ENCODE data around the gene SYNE2.
"Not testable (repeated sequence)": the region's sequence is repeated elsewhere in the genome, so short reads cannot be mapped to it uniquely, and the experiment has no call there.

Gene SYNE2

DNA sequence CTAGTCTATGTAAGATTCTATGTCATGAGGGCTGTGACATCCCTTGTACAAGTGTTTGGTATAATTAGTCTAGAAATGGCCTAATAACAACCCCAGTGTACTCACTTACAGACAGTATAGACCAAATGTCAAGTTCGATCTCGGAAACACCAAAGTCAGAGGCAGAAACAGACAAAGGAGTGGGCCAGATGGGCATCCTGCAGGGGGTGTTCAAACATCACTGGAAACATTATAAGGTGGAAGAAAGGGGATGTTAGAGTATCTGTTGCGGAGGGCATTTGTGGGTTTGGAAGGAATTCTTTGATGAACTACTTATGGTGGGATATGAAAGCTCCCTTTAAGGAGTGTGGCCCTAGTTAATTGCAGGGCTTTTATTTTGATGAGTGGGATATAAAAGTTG is 306.8 kb downstream of the SYNE2 start:
- Histone ChIP-seq H3K9ac (no peak overlapping the region), H3K79me2 (no peaks in the 10 kb centered on the region), H3K36me3 (ENCODE audit: control insufficient read depth, insufficient read depth, low read length) (no peaks in the 10 kb centered on the region), H2AFZ (no peak overlapping the region), H3K9me3 (ENCODE audit: control insufficient read depth, low read length) (no peaks in the 10 kb centered on the region), H3K27me3 (ENCODE audit: control insufficient read depth, insufficient read depth, low read length) (no peaks in the 10 kb centered on the region), H3K4me1 (no peaks in the 10 kb centered on the region), H3K27ac (no peak overlapping the region), H3K4me2 (ENCODE audit: low read length) (no peak overlapping the region), H3K4me3 (ENCODE audit: low read depth, low read length) (no peak overlapping the region)
- TF ChIP-seq, protein P1, sequence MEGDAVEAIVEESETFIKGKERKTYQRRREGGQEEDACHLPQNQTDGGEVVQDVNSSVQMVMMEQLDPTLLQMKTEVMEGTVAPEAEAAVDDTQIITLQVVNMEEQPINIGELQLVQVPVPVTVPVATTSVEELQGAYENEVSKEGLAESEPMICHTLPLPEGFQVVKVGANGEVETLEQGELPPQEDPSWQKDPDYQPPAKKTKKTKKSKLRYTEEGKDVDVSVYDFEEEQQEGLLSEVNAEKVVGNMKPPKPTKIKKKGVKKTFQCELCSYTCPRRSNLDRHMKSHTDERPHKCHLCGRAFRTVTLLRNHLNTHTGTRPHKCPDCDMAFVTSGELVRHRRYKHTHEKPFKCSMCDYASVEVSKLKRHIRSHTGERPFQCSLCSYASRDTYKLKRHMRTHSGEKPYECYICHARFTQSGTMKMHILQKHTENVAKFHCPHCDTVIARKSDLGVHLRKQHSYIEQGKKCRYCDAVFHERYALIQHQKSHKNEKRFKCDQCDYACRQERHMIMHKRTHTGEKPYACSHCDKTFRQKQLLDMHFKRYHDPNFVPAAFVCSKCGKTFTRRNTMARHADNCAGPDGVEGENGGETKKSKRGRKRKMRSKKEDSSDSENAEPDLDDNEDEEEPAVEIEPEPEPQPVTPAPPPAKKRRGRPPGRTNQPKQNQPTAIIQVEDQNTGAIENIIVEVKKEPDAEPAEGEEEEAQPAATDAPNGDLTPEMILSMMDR (IDR thresholded peaks at IDR 0.05): no peak

DNA sequence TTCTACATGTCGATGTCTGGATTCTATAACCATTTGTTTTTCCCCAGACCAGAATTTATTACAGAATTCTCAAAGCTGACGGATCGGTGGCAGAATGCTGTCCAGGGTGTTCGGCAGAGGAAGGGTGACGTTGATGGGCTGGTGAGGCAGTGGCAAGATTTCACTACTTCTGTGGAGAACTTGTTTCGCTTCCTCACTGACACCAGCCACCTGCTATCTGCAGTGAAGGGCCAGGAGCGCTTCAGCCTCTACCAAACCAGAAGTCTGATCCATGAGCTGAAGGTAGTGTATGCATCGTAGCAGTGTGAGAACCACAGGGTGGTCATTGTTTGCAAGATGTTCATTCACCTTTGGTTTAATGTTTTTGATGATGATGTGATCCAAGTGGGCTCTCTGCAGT is 317.4 kb downstream of the SYNE2 start:
- Histone ChIP-seq H3K4me3 (ENCODE audit: low read depth, low read length) (no peak overlapping the region), H3K9ac (no peak overlapping the region), H3K27me3 (ENCODE audit: control insufficient read depth, insufficient read depth, low read length) (no peaks in the 10 kb centered on the region), H3K36me3 (ENCODE audit: control insufficient read depth, insufficient read depth, low read length) (no peaks in the 10 kb centered on the region), H3K9me3 (ENCODE audit: control insufficient read depth, low read length) (no peaks in the 10 kb centered on the region), H3K79me2 (no peaks in the 10 kb centered on the region), H3K4me2 (ENCODE audit: low read length) (no peak overlapping the region), H2AFZ (no peak overlapping the region), H3K27ac (no peak overlapping the region), H3K4me1 (no peaks in the 10 kb centered on the region)
- TF ChIP-seq, protein P1 (IDR thresholded peaks at IDR 0.05): no peak

DNA sequence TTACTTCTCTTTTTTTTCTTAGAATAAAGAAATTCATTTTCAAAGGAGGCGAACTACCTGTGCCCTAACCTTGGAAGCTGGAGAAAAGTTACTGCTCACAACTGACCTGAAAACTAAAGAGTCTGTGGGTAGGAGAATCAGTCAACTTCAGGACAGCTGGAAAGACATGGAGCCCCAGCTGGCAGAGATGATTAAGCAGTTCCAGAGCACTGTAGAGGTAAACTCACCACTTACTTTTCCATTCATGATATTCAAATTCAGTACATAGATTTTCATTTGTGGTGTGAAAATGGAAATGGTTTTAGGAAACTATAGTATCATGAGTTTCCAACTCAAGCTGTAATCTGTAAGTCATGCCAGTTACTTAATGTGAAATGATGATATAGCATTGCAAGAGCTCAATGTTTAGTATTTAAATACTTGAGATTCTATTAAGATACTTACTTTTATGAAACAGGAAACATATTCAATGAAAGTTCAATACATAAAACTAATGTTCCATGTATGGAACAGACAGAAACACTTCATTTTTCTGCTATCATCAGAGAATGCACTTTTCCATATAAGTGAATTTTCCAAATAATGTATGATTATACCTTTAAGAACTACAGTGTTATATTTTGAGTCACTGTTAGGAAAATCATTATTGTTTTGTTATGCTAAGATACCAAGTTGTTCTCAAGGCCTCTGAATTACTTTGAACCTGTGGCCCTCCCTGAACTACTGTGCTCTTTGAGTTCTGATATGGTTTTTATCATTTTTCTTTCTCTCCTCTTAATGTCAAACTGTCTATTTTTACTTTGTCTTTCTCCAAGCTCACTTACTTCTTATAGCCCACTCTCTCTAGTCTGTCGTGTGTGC is 322.3 kb downstream of the SYNE2 start:
- Histone ChIP-seq H3K27ac (no peak overlapping the region), H3K79me2 (no peaks in the 10 kb centered on the region), H3K36me3 (ENCODE audit: control insufficient read depth, insufficient read depth, low read length) (no peaks in the 10 kb centered on the region), H3K4me1 (no peaks in the 10 kb centered on the region), H3K27me3 (ENCODE audit: control insufficient read depth, insufficient read depth, low read length) (no peaks in the 10 kb centered on the region), H2AFZ (no peak overlapping the region), H3K9me3 (ENCODE audit: control insufficient read depth, low read length) (no peaks in the 10 kb centered on the region), H3K4me3 (ENCODE audit: low read depth, low read length) (no peak overlapping the region), H3K4me2 (ENCODE audit: low read length) (no peak overlapping the region), H3K9ac (no peak overlapping the region)
- TF ChIP-seq, protein P1 (IDR thresholded peaks at IDR 0.05): no peak

DNA sequence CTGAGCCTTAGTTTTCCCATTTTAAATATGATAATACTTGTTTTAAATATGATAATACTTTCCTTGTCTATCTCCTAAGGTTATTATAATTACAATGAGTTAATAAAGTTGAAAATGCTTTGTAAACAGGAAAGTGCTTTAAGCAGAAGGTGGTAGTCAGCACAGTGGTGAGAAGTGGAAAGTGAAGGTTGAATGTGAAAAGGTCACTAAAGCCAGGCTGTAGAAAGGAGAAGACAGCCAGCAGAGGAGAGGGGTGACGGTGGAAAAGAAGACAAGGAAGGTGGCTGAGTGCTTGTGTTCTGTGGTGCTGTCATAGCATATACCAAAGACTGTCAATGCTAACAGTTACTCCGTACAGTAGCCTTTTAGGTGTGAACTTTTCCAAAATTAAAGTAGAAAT is 323.5 kb downstream of the SYNE2 start:
- no peaks in the 10 kb centered on the region for H3K79me2 ChIP-seq
- H3K36me3 ChIP-seq (ENCODE audit: control insufficient read depth, insufficient read depth, low read length): no peaks in the 10 kb centered on the region
- no peak overlapping the region for H3K9ac ChIP-seq
- no peaks in the 10 kb centered on the region for H3K4me1 ChIP-seq
- no peaks in the 10 kb centered on the region for H3K9me3 ChIP-seq (ENCODE audit: control insufficient read depth, low read length)
- H3K4me3 ChIP-seq (ENCODE audit: low read depth, low read length): no peak overlapping the region
- TF ChIP-seq, protein P1 (IDR thresholded peaks at IDR 0.05): no peak
- no peaks in the 10 kb centered on the region for H3K27me3 ChIP-seq (ENCODE audit: control insufficient read depth, insufficient read depth, low read length)
- no peak overlapping the region for H3K27ac ChIP-seq
- H3K4me2 ChIP-seq (ENCODE audit: low read length): no peak overlapping the region
- no peak overlapping the region for H2AFZ ChIP-seq

DNA sequence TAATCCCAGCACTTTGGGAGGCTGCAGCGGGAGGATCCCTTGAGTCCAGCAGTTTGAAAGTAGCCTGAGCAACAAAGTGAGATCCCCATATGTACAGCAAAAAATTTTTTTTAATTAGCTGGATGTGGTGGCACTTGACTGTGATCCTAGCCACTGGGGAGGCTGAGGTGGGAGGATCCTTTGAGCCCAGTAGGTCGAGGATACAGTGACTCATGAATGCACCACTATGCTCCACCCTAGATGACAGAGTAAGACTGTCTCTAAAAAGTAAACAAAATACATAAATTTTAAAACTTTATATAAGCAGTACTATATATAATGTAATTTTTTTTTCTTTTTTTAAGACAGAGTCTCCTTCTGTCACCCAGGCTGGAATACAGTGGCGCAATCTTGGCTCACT is 326.0 kb downstream of the SYNE2 start:
- Histone ChIP-seq H3K27ac (no peak overlapping the region), H3K4me3 (ENCODE audit: low read depth, low read length) (no peak overlapping the region), H2AFZ (no peak overlapping the region), H3K9ac (no peak overlapping the region), H3K9me3 (ENCODE audit: control insufficient read depth, low read length) (no peaks in the 10 kb centered on the region), H3K36me3 (ENCODE audit: control insufficient read depth, insufficient read depth, low read length) (no peaks in the 10 kb centered on the region), H3K27me3 (ENCODE audit: control insufficient read depth, insufficient read depth, low read length) (no peaks in the 10 kb centered on the region), H3K4me1 (no peaks in the 10 kb centered on the region), H3K79me2 (no peaks in the 10 kb centered on the region), H3K4me2 (ENCODE audit: low read length) (no peak overlapping the region)
- TF ChIP-seq, protein P1 (IDR thresholded peaks at IDR 0.05): no peak

DNA sequence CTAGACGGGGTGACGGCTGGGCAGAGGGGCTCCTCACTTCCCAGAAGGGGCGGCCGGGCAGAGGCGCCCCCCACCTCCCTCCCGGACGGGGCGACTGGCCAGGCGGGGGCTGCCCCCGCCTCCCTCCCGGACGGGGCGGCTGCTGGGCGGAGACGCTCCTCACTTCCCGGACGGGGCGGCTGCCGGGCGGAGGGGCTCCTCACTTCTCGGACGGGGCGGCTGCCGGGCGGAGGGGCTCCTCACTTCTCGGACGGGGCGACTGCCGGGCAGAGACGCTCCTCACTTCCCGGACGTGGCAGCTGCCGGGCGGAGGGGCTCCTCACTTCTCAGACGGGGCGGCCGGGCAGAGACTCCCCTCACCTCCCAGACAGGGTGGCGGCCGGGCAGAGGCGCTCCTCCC is 330.1 kb downstream of the SYNE2 start:
- H3K9me3 ChIP-seq (ENCODE audit: control insufficient read depth, low read length); H3K36me3 ChIP-seq (ENCODE audit: control insufficient read depth, insufficient read depth, low read length); H3K9ac ChIP-seq; H3K4me1 ChIP-seq; H3K27ac ChIP-seq; H3K27me3 ChIP-seq (ENCODE audit: control insufficient read depth, insufficient read depth, low read length); H3K4me3 ChIP-seq (ENCODE audit: low read depth, low read length); H2AFZ ChIP-seq; H3K4me2 ChIP-seq (ENCODE audit: low read length); H3K79me2 ChIP-seq: not testable (repeated sequence)
